ENCODE data around the gene NID2. TPM values are rescaled to one million over a fixed set of nuclear protein-coding genes. Genes with fewer than 3 reads are reported as not detected.

NID2 gene
- total and polyA plus RNA-seq, 2 of the 4 experiments (the other 2 are of a cell fraction), result 101 to 303 TPM

DNA sequence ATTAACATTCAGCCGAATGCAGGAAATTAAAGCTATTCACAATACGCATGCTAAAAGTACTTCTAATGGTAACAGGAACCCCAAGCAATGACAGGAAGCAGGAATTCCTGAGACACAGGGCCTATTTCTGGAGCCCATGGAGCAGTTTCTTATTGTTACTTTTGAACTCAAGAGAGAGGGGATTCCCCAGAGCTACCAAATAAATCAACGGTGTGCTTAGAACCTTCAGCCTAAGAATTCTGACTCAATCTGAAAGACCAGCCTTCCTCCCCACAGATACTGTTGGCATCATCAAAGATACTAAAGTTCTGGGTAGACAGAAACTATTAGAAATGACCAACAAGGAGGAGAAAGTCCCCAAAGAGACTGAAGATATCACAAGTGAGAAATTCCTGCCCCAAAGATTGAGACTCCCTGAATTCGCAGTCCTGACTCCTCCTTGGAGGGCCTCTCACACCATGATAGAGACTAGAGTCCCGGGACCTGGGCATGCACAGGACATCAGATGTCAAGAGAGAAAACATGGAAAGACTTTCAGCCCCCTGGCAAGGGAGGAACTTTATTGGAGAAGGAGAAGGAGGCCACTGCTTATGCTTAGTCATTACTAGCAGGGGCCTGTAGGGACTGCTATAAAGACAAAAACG, 46.8 kb downstream of the NID2 start:
- ChIA-PET POLR2A (ENCODE audit: unreplicated experiment) (interaction anchor here (0.6 kb wide), 1 partner anchor 9 kb away, joined by 4 read pairs; no protein-coding TSS in a partner anchor), CTCF (interaction anchor here (0.7 kb wide), 1 partner anchor 116 kb away, joined by 3 read pairs; no protein-coding TSS in a partner anchor)
- BruUV-seq (replicated peaks), result no TSS peak
- Histone ChIP-seq H3K18ac (ENCODE audit: low read depth, low read length) (peak overlapping the region; percentile 53), H4K8ac (ENCODE audit: low read depth in 2 of 2, low read length in 2 of 2) (no peak overlapping the region), H2AK9ac (replicated peaks; ENCODE audit: low read depth, low read length, poor library complexity) (no peak overlapping the region), H3K27ac (ENCODE audit: insufficient read depth, low read length) (peak overlapping the region; percentile 25; the same call in 1 of the 2 replicates), H3K9me1 (ENCODE audit: insufficient read depth, low read length) (peaks cover 46% of the 10 kb centered on the region), H3K4me2 (ENCODE audit: low read depth, low read length) (no peak overlapping the region), H3K4me3 (ENCODE audit: insufficient read depth, low read depth, low read length) (no peak overlapping the region), H2BK15ac (ENCODE audit: low read depth, low read length) (no peak overlapping the region), H3K9ac (ENCODE audit: low read depth, low read length) (no peak overlapping the region), H3K27me3 (ENCODE audit: control insufficient read depth, insufficient read depth, low read length) (no peaks in the 10 kb centered on the region), H3K4me1 (ENCODE audit: control insufficient read depth, insufficient read depth, low read length) (peaks cover 33% of the 10 kb centered on the region), H2BK120ac (ENCODE audit: low read depth, low read length) (no peak overlapping the region), H3K23ac (ENCODE audit: low read depth, low read length) (peak overlapping the region; percentile 29; the same call in 1 of the 2 replicates), H2AK5ac (ENCODE audit: low read depth, low read length) (peak overlapping the region; percentile 35; the same call in 1 of the 2 replicates), H2BK5ac (ENCODE audit: low read depth, low read length, poor library complexity, severe bottlenecking) (peak overlapping the region; percentile 23), H2AFZ (replicated peaks; ENCODE audit: low read length, poor library complexity) (no peak overlapping the region), H3K9me3 (ENCODE audit: control insufficient read depth, insufficient read depth, low read length) (no peaks in the 10 kb centered on the region), H4K5ac (ENCODE audit: low read depth, low read length) (no peak overlapping the region), H2BK20ac (ENCODE audit: low read depth, low read length) (peak overlapping the region; percentile 8; the same call in 1 of the 2 replicates), H3K4ac (ENCODE audit: low read depth, low read length) (no peak overlapping the region), H3K79me1 (ENCODE audit: low read depth in 1 of 2, low read length in 2 of 2) (peaks cover 53 to 68% of the 10 kb centered on the region in 2 experiments), H4K91ac (ENCODE audit: insufficient read depth, low read depth, low read length) (no peak overlapping the region; the same call in 1 of the 2 replicates), H4K20me1 (ENCODE audit: insufficient read depth, low read length) (peaks cover 6% of the 10 kb centered on the region; the same call in 1 of the 2 replicates), H3K36me3 (ENCODE audit: control insufficient read depth, insufficient read depth, low read length) (peaks cover 59% of the 10 kb centered on the region), H3K56ac (ENCODE audit: extremely low read depth, insufficient read depth, low read length) (no peak overlapping the region), H3K14ac (replicated peaks; ENCODE audit: low read depth, low read length) (peak overlapping the region; percentile 38)
- intact Hi-C loops (cut with micrococcal nuclease) (no loop called here), dilution Hi-C loops (cut with HindIII; ENCODE audit: low sequenced_read_pairs, unreplicated experiment) (no loop called here), in situ Hi-C loops (cut with MboI; ENCODE audit: low sequenced_read_pairs) (loop anchor here (25.0 kb wide), 1 partner anchor 690 kb away; the partner anchor contains the start of gene PSMC6)
- WGBS, 2 experiments (ENCODE audit: extremely low coverage in 2 of 2, insufficient read length in 1 of 2), result 80% methylated on average over 1 of the region's 6 CpGs; no CpG with 5 or more reads in 1 of the 2 experiments
- no peak for ATAC-seq (ENCODE audit: low read depth)
- TF ChIP-seq SMC3 (IDR thresholded peaks at IDR 0.05; ENCODE audit: low read depth, low read length) (no peak), RCOR1 (IDR thresholded peaks at IDR 0.05; ENCODE audit: insufficient replicate concordance, low read length) (no peak), MXI1 (IDR thresholded peaks at IDR 0.05; ENCODE audit: borderline replicate concordance, low read depth, low read length) (no peak), CEBPB (IDR thresholded peaks at IDR 0.05; ENCODE audit: low read depth, low read length) (no peak), FOS (IDR thresholded peaks at IDR 0.05; ENCODE audit: low read depth, low read length) (no peak), ELK1 (IDR thresholded peaks at IDR 0.05; ENCODE audit: borderline replicate concordance, low read depth, low read length) (no peak), MAZ (IDR thresholded peaks at IDR 0.05; ENCODE audit: borderline replicate concordance, low read depth, low read length) (no peak), POLR2A (IDR thresholded peaks at IDR 0.05; ENCODE audit: low read depth, low read length) (no peak), RAD21 (IDR thresholded peaks at IDR 0.05; ENCODE audit: low read length) (no peak)
- TF ChIP-seq, protein P1, sequence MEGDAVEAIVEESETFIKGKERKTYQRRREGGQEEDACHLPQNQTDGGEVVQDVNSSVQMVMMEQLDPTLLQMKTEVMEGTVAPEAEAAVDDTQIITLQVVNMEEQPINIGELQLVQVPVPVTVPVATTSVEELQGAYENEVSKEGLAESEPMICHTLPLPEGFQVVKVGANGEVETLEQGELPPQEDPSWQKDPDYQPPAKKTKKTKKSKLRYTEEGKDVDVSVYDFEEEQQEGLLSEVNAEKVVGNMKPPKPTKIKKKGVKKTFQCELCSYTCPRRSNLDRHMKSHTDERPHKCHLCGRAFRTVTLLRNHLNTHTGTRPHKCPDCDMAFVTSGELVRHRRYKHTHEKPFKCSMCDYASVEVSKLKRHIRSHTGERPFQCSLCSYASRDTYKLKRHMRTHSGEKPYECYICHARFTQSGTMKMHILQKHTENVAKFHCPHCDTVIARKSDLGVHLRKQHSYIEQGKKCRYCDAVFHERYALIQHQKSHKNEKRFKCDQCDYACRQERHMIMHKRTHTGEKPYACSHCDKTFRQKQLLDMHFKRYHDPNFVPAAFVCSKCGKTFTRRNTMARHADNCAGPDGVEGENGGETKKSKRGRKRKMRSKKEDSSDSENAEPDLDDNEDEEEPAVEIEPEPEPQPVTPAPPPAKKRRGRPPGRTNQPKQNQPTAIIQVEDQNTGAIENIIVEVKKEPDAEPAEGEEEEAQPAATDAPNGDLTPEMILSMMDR (conservative IDR thresholded peaks at IDR 0.05; ENCODE audit: low read depth, low read length), result no peak
- DNase-seq, result peak; percentile 44
